ENCODE measurements around the gene ZDHHC14. TPM values are rescaled to one million over a fixed set of nuclear protein-coding genes. Genes with fewer than 3 reads are reported as not detected.

The ZDHHC14 gene
- total RNA-seq, 1 donor from 2014 or later: 15.2 TPM

- intact Hi-C loops (cut with DNase I): no loop called here
- Histone ChIP-seq H3K4me3 (no peak overlapping the region), H3K27ac (peak overlapping the region; percentile 12), H3K9me3 (no peaks in the 10 kb centered on the region), H3K4me1 (peaks cover 19% of the 10 kb centered on the region), H3K27me3 (no peaks in the 10 kb centered on the region), H3K36me3 (no peaks in the 10 kb centered on the region)
- no peak for DNase-seq (ENCODE audit: extremely low spot score in 2 of 2)
- TF ChIP-seq CTCF (IDR thresholded peaks at IDR 0.05): no peak
- TF ChIP-seq POLR2AphosphoS5 (IDR thresholded peaks at IDR 0.05; ENCODE audit: insufficient read depth in 1 of 2, low read depth in 1 of 2): no peak
- no peak for TF ChIP-seq POLR2A (IDR thresholded peaks at IDR 0.05)
Measured at GRCh38 chr6:157535340-157536222, 154.6 kb downstream of the ZDHHC14 start.

- H3K4me1 ChIP-seq: peaks cover 19% of the 10 kb centered on the region
- no peaks in the 10 kb centered on the region for H3K9me3 ChIP-seq
- no peak overlapping the region for H3K4me3 ChIP-seq
- no peak for DNase-seq (ENCODE audit: extremely low spot score in 2 of 2)
- peak in 1 of 2 donors; percentile 39 for TF ChIP-seq POLR2AphosphoS5 (IDR thresholded peaks at IDR 0.05; ENCODE audit: insufficient read depth in 1 of 2, low read depth in 1 of 2)
- TF ChIP-seq POLR2A (IDR thresholded peaks at IDR 0.05): no peak
- H3K36me3 ChIP-seq: no peaks in the 10 kb centered on the region
- H3K27me3 ChIP-seq: no peaks in the 10 kb centered on the region
- intact Hi-C loops (cut with DNase I): no loop called here
- H3K27ac ChIP-seq: peak overlapping the region; percentile 12
Measured at GRCh38 chr6:157536223-157536545, 155.2 kb downstream of the ZDHHC14 start.

- H3K9me3 ChIP-seq: no peaks in the 10 kb centered on the region
- no peak for DNase-seq (ENCODE audit: extremely low spot score in 2 of 2)
- no peak overlapping the region for H3K4me3 ChIP-seq
- intact Hi-C loops (cut with DNase I): no loop called here
- H3K27me3 ChIP-seq: no peaks in the 10 kb centered on the region
- peaks cover 19% of the 10 kb centered on the region for H3K4me1 ChIP-seq
- TF ChIP-seq POLR2A (IDR thresholded peaks at IDR 0.05): no peak
- TF ChIP-seq CTCF (IDR thresholded peaks at IDR 0.05): no peak
- TF ChIP-seq POLR2AphosphoS5 (IDR thresholded peaks at IDR 0.05; ENCODE audit: insufficient read depth in 1 of 2, low read depth in 1 of 2): no peak
- no peak overlapping the region for H3K27ac ChIP-seq
- no peaks in the 10 kb centered on the region for H3K36me3 ChIP-seq
Measured at GRCh38 chr6:157537556-157537955, 156.6 kb downstream of the ZDHHC14 start.

GRCh38 chr6:157538168-157538567 lies 157.2 kb downstream of the ZDHHC14 start:
- intact Hi-C loops (cut with DNase I): no loop called here
- H3K4me3 ChIP-seq: no peak overlapping the region
- no peaks in the 10 kb centered on the region for H3K9me3 ChIP-seq
- no peak for DNase-seq (ENCODE audit: extremely low spot score in 2 of 2)
- TF ChIP-seq CTCF (IDR thresholded peaks at IDR 0.05) (no peak), POLR2A (IDR thresholded peaks at IDR 0.05) (no peak), POLR2AphosphoS5 (IDR thresholded peaks at IDR 0.05; ENCODE audit: insufficient read depth in 1 of 2, low read depth in 1 of 2) (no peak)
- no peak overlapping the region for H3K27ac ChIP-seq
- peaks cover 19% of the 10 kb centered on the region for H3K4me1 ChIP-seq
- no peaks in the 10 kb centered on the region for H3K36me3 ChIP-seq
- no peaks in the 10 kb centered on the region for H3K27me3 ChIP-seq

GRCh38 chr6:157538698-157539097 lies 157.7 kb downstream of the ZDHHC14 start:
- Histone ChIP-seq H3K27ac (no peak overlapping the region), H3K9me3 (no peaks in the 10 kb centered on the region), H3K4me1 (peaks cover 19% of the 10 kb centered on the region), H3K36me3 (no peaks in the 10 kb centered on the region), H3K27me3 (no peaks in the 10 kb centered on the region), H3K4me3 (no peak overlapping the region)
- no peak for TF ChIP-seq POLR2AphosphoS5 (IDR thresholded peaks at IDR 0.05; ENCODE audit: insufficient read depth in 1 of 2, low read depth in 1 of 2)
- no peak for TF ChIP-seq POLR2A (IDR thresholded peaks at IDR 0.05)
- TF ChIP-seq CTCF (IDR thresholded peaks at IDR 0.05): no peak
- no peak for DNase-seq (ENCODE audit: extremely low spot score in 2 of 2)
- intact Hi-C loops (cut with DNase I): no loop called here

Measured in vagina (tissue), 2 donors.